B cell (primary cell): ENCODE results near the gene TESK2. TPM values are rescaled to one million over a fixed set of nuclear protein-coding genes. Genes with fewer than 3 reads are reported as not detected.

Experiments
- ATAC-seq: fragments of 200-7000 bp; cut with Tn5 transposase; one replicate; pipeline ENCODE4 v1.10.0; 2021; ENCODE audit warnings: low read depth, mild to moderate bottlenecking, moderate number of reproducible peaks, moderate library complexity
- CTCF ChIA-PET: fragments of 350-600 bp; sonication (Branson Sonifier 250); formaldehyde crosslinking; loops from one replicate; lab custom pipeline; 2021; ENCODE audit warnings: antibody characterized with exemption, inconsistent platforms; lab: Charles Lee
- POLR2A ChIA-PET: fragments of 350-600 bp; sonication (Branson Sonifier 250); formaldehyde crosslinking; loops from one replicate; lab custom pipeline; 2021; ENCODE audit warnings: antibody characterized with exemption; lab: Charles Lee
- DNase-seq: peaks from one replicate; pipeline ENCODE4 v3.0.0; 2013
- H2AFZ ChIP-seq: 2 replicates; pipeline ENCODE4 v1.6.1; 2012; ENCODE audit warnings: mild to moderate bottlenecking, low read depth, low read length; ENCODE audit not compliant: insufficient read depth, poor library complexity, severe bottlenecking
- H3K27ac ChIP-seq, 2 donors: 1 replicate in 1 of 2; 2 replicates in 1 of 2; pipeline ENCODE4 v1.5.1; 2012 to 2013; ENCODE audit warnings: low read length in 2 of 2, mild to moderate bottlenecking in 2 of 2, moderate library complexity in 1 of 2
- H3K27me3 ChIP-seq, 4 experiments: fragments of 200-600 bp in 1 of 4; sonication (generic) in 1 of 4; replicated peaks in 1 of 4; 1 replicate in 2 of 4; 2 replicates in 2 of 4; pipeline versions ENCODE4 v1.6.1 to v1.7.0; 2013 to 2016; ENCODE audit warnings: low read length in 3 of 4, mild to moderate bottlenecking in 2 of 4, mixed read lengths in 1 of 4, moderate library complexity in 1 of 4; ENCODE audit not compliant: insufficient read depth in 4 of 4, control insufficient read depth in 3 of 4; ENCODE audit errors: control extremely low read depth in 1 of 4
- H3K36me3 ChIP-seq, 2 experiments: replicated peaks in 1 of 2; 1 replicate in 1 of 2; 2 replicates in 1 of 2; pipeline versions ENCODE4 v1.6.1 to v1.7.1; 2013; ENCODE audit warnings: low read length in 1 of 2; ENCODE audit not compliant: insufficient read depth in 2 of 2, control insufficient read depth in 1 of 2; ENCODE audit errors: control extremely low read depth in 1 of 2, extremely low read depth in 1 of 2
- H3K4me1 ChIP-seq, 2 donors: fragments of 200-600 bp in 1 of 2; sonication (generic) in 1 of 2; 1 replicate in 1 of 2; 2 replicates in 1 of 2; pipeline versions ENCODE4 v1.5.1 to v1.6.1; 2013 to 2017; ENCODE audit warnings: low read length in 2 of 2; ENCODE audit not compliant: control insufficient read depth in 2 of 2, insufficient read depth in 2 of 2
- H3K4me2 ChIP-seq: replicated peaks from 2 replicates; pipeline ENCODE3; 2012; ENCODE audit warnings: mild to moderate bottlenecking, low read depth, low read length; ENCODE audit not compliant: poor library complexity, severe bottlenecking
- H3K4me3 ChIP-seq, 5 experiments: fragments of 200-600 bp in 1 of 5; sonication (generic) in 1 of 5; 1 replicate in 3 of 5; 2 replicates in 2 of 5; pipeline versions ENCODE4 v1.5.1 to v1.7.0; 2011 to 2016; ENCODE audit warnings: low read length in 4 of 5, mild to moderate bottlenecking in 4 of 5, low read depth in 2 of 5, control low read depth in 1 of 5, moderate library complexity in 1 of 5; ENCODE audit not compliant: insufficient read depth in 1 of 5; ENCODE audit errors: control extremely low read depth in 1 of 5, extremely low read depth in 1 of 5
- H3K79me2 ChIP-seq: fragments of 200-600 bp; sonication (generic); one replicate; pipeline ENCODE4 v1.6.0; 2016; ENCODE audit warnings: low read length; ENCODE audit not compliant: control insufficient read depth, insufficient read depth
- H3K9ac ChIP-seq: fragments of 200-600 bp; sonication (generic); 2 replicates; pipeline ENCODE4 v1.6.1; 2017; ENCODE audit warnings: mild to moderate bottlenecking, low read length, moderate library complexity
- H3K9me3 ChIP-seq, 3 donors: one replicate each; pipeline versions ENCODE4 v1.6.1 to v1.7.1; 2013; ENCODE audit warnings: low read length in 2 of 3; ENCODE audit not compliant: control insufficient read depth in 2 of 3, insufficient read depth in 1 of 3; ENCODE audit errors: control extremely low read depth in 1 of 3
- H4K20me1 ChIP-seq: 2 replicates; pipeline ENCODE4 v1.6.0; 2012; ENCODE audit warnings: mild to moderate bottlenecking, low read length; ENCODE audit not compliant: insufficient read depth, control insufficient read depth, poor library complexity, severe bottlenecking
- H3K27ac Mint-ChIP-seq: one replicate; pipeline ENCODE4 v1.8.0; 2021; ENCODE audit warnings: mixed read lengths
- H3K27me3 Mint-ChIP-seq: one replicate; pipeline ENCODE4 v1.8.0; 2021; ENCODE audit warnings: mixed read lengths
- H3K4me1 Mint-ChIP-seq: one replicate; pipeline ENCODE4 v1.8.0; 2021; ENCODE audit warnings: mixed read lengths
- H3K4me3 Mint-ChIP-seq: one replicate; pipeline ENCODE4 v1.8.0; 2021; ENCODE audit warnings: mixed read lengths
- H3K9me3 Mint-ChIP-seq: one replicate; pipeline ENCODE4 v1.8.0; 2022; ENCODE audit warnings: mixed read lengths; ENCODE audit not compliant: insufficient read depth
- CTCF ChIP-seq: fragments of 200-600 bp; IDR thresholded peaks from one replicate; pipeline ENCODE4 v1.8.0; 2022; ENCODE audit warnings: antibody characterized with exemption, mild to moderate bottlenecking
- EZH2 ChIP-seq: IDR thresholded peaks from 2 replicates; pipeline ENCODE4 v1.6.1; 2012; ENCODE audit warnings: borderline replicate concordance, low read depth, mild to moderate bottlenecking, moderate library complexity, low read length; ENCODE audit not compliant: insufficient read depth, poor library complexity, severe bottlenecking
- WGBS: methylation state at CpG from one replicate; pipeline ENCODE4 v1.1.5; 2013; ENCODE audit warnings: missing lambda C conversion rate; ENCODE audit not compliant: insufficient coverage; 5-methylcytosine and 5-hydroxymethylcytosine counted together
- intact Hi-C: fragments of 100-400 bp; cut with micrococcal nuclease; formaldehyde crosslinking; loops from one replicate; pipeline ENCODE4 v1.10.0; 2022
- polyA plus RNA-seq: library from polyadenylated mRNA; depleted of rRNA; stranded (reverse); fragments of >200 nt; gene quantifications from 2 replicates; pipeline ENCODE4 v1.2.3, GENCODE V29; 2012
- total RNA-seq, 2 donors: library from RNA; stranded (reverse); fragments of 120-200 nt in 1 of 2; gene quantifications; 1 replicate in 1 of 2; 2 replicates in 1 of 2; pipeline versions ENCODE4 v1.2.3 to v1.2.4, GENCODE V29; 2013 to 2022

The TESK2 gene
- total and polyA plus RNA-seq, 2 donors (not counting 1 experiment from before 2014, with no cell fraction given), result 21.7 to 27.0 TPM

- Histone ChIP-seq H3K27ac (no peak overlapping the region), H4K20me1 (no peaks in the 10 kb centered on the region), H3K79me2 (peaks cover 11% of the 10 kb centered on the region), H3K9me3 (no peaks in the 10 kb centered on the region), H2AFZ (no peak overlapping the region), H3K4me1 (peaks cover 12 to 23% of the 10 kb centered on the region in 2 donors), H3K27me3 (no peaks in the 10 kb centered on the region), H3K4me3 (no peak overlapping the region), H3K9ac (no peak overlapping the region), H3K4me2 (no peak overlapping the region), H3K36me3 (peaks cover 0 to 19% of the 10 kb centered on the region in 2 experiments)
- TF ChIP-seq CTCF, result no peak
- CTCF ChIA-PET, result interaction anchor here (0.6 to 4.1 kb wide), 4 partner anchors 21 to 904 kb away, joined by 3 to 46 read pairs (median 20); no protein-coding TSS in a partner anchor
- intact Hi-C loops, result no loop called here
- H3K4me1 Mint-ChIP-seq, result peaks cover 28% of the 10 kb centered on the region
- DNase-seq (no peak), ATAC-seq (no peak)
- H3K9me3 Mint-ChIP-seq, result no peaks in the 10 kb centered on the region
- no peak overlapping the region for H3K27ac Mint-ChIP-seq
- H3K27me3 Mint-ChIP-seq, result no peaks in the 10 kb centered on the region
- H3K4me3 Mint-ChIP-seq, result peak overlapping the region; percentile 96
- POLR2A ChIA-PET, result interaction anchor here (0.6 to 2.2 kb wide), 2 partner anchors 7 to 195 kb away, joined by 3 to 12 read pairs; partner anchors contain the start of gene TESK2
Observed at GRCh38 chr1:45498279-45498678, 7.3 kb upstream of the TESK2 start.

- Mint-ChIP-seq H3K9me3 (no peaks in the 10 kb centered on the region), H3K27ac (peak overlapping the region; percentile 74), H3K4me1 (peaks cover 15% of the 10 kb centered on the region), H3K27me3 (no peaks in the 10 kb centered on the region), H3K4me3 (peak overlapping the region; percentile 40)
- Histone ChIP-seq H3K36me3 (peaks cover 0 to 19% of the 10 kb centered on the region in 2 experiments), H3K9me3 (no peaks in the 10 kb centered on the region), H3K9ac (no peak overlapping the region), H3K27ac (no peak overlapping the region), H4K20me1 (peaks cover 10% of the 10 kb centered on the region), H3K4me1 (peaks cover 28% of the 10 kb centered on the region in 2 donors), H3K79me2 (peaks cover 38% of the 10 kb centered on the region), H3K4me3 (no peak overlapping the region), H3K27me3 (no peaks in the 10 kb centered on the region), H3K4me2 (no peak overlapping the region), H2AFZ (no peak overlapping the region)
- ChIA-PET CTCF (interaction anchor here (0.5 to 11.0 kb wide), 46 partner anchors 8 to 790 kb away, joined by 3 to 478 read pairs (median 6); partner anchors contain the start of genes AKR1A1, HECTD3, MUTYH and NASP), POLR2A (interaction anchor here (0.6 to 4.0 kb wide), 7 partner anchors 28 to 478 kb away, joined by 3 to 33 read pairs (median 3); partner anchors contain the start of genes MUTYH, PRDX1 and TOE1)
- WGBS, result 100% methylated on average over 1 of the region's 2 CpGs
- intact Hi-C loops, result loop anchor here (1.0 to 5.0 kb wide), 3 partner anchors 134 to 1136 kb away; partner anchors contain the start of genes ERI3 and RNU5D-1
- no peak for ATAC-seq
- peak; percentile 80 for DNase-seq
- peak; percentile 83 for TF ChIP-seq CTCF
- TF ChIP-seq EZH2, result no peak
Observed at GRCh38 chr1:45493116-45493697, 2.2 kb upstream of the TESK2 start.
